Measurements from ENCODE around the gene MME.
A peak's percentile ranks its signal among the peaks of the same experiment; 100 is the strongest.

MME gene

GRCh38 chr3:155217591-155217990, 137.5 kb downstream of the MME start:
- H3K4me3 ChIP-seq (ENCODE audit: low read length) = no peak overlapping the region
- TF ChIP-seq CTCF (conservative IDR thresholded peaks at IDR 0.05; ENCODE audit: low read length) = no peak
- DNase-seq (ENCODE audit: low read depth) = peak; percentile 77

- TF ChIP-seq CTCF (conservative IDR thresholded peaks at IDR 0.05; ENCODE audit: low read length) = no peak
- H3K4me3 ChIP-seq (ENCODE audit: low read length) = no peak overlapping the region
- DNase-seq (ENCODE audit: low read depth) = no peak
Measured at GRCh38 chr3:155218462-155218861, 138.3 kb downstream of the MME start.

GRCh38 chr3:155219106-155219505, 139.0 kb downstream of the MME start:
- H3K4me3 ChIP-seq (ENCODE audit: low read length) = no peak overlapping the region
- no peak for DNase-seq (ENCODE audit: low read depth)
- no peak for TF ChIP-seq CTCF (conservative IDR thresholded peaks at IDR 0.05; ENCODE audit: low read length)

- DNase-seq (ENCODE audit: low read depth) = no peak
- H3K4me3 ChIP-seq (ENCODE audit: low read length) = no peak overlapping the region
- no peak for TF ChIP-seq CTCF (conservative IDR thresholded peaks at IDR 0.05; ENCODE audit: low read length)
Measured at GRCh38 chr3:155225417-155225816, 145.3 kb downstream of the MME start.

GRCh38 chr3:155227141-155227540, 147.0 kb downstream of the MME start:
- H3K4me3 ChIP-seq (ENCODE audit: low read length) = no peak overlapping the region
- TF ChIP-seq CTCF (conservative IDR thresholded peaks at IDR 0.05; ENCODE audit: low read length) = no peak
- peak; percentile 83 for DNase-seq (ENCODE audit: low read depth)

GRCh38 chr3:155228676-155229075, 148.6 kb downstream of the MME start:
- H3K4me3 ChIP-seq (ENCODE audit: low read length) = no peak overlapping the region
- DNase-seq (ENCODE audit: low read depth) = no peak
- no peak for TF ChIP-seq CTCF (conservative IDR thresholded peaks at IDR 0.05; ENCODE audit: low read length)

GRCh38 chr3:155229086-155229485, 149.0 kb downstream of the MME start:
- TF ChIP-seq CTCF (conservative IDR thresholded peaks at IDR 0.05; ENCODE audit: low read length) = no peak
- DNase-seq (ENCODE audit: low read depth) = no peak
- no peak overlapping the region for H3K4me3 ChIP-seq (ENCODE audit: low read length)

Data from AG10803 (cell line).